Lower lobe of right lung (tissue), 2 donors: Measurements from ENCODE around the gene CYP4B1. TPM values are rescaled to one million over a fixed set of nuclear protein-coding genes. Genes with fewer than 3 reads are reported as not detected.

Experiments
- ATAC-seq, 2 donors: fragments of 200-7000 bp; cut with Tn5 transposase; one replicate each; pipeline ENCODE4 v1.9.1; 2020 to 2022; ENCODE audit warnings: mild to moderate bottlenecking in 2 of 2, moderate library complexity in 2 of 2
- DNase-seq: peaks from one replicate; pipeline ENCODE4 v3.0.0-alpha.2; 2020
- H3K27ac ChIP-seq: fragments of 200-600 bp; one replicate; pipeline ENCODE4 v1.8.0; 2022
- H3K27me3 ChIP-seq: fragments of 200-600 bp; one replicate; pipeline ENCODE4 v1.8.0; 2022; ENCODE audit warnings: low read depth
- H3K36me3 ChIP-seq: fragments of 200-600 bp; one replicate; pipeline ENCODE4 v1.8.0; 2022; ENCODE audit warnings: mild to moderate bottlenecking
- H3K4me1 ChIP-seq: fragments of 200-600 bp; one replicate; pipeline ENCODE4 v1.8.0; 2022
- H3K4me3 ChIP-seq: fragments of 200-600 bp; one replicate; pipeline ENCODE4 v1.8.0; 2022; ENCODE audit warnings: mild to moderate bottlenecking
- H3K9me3 ChIP-seq: fragments of 200-600 bp; one replicate; pipeline ENCODE4 v1.8.0; 2022
- intact Hi-C: fragments of 100-400 bp; cut with DNase I; formaldehyde crosslinking; loops from one replicate; pipeline ENCODE4 v1.11.0; 2022
- total RNA-seq: library from RNA; stranded (reverse); fragmentation: NEBNext Ultra II Directional; extraction: Animal tissue kit (Norgen Biotek cat#: 25700); gene quantifications from one replicate; pipeline ENCODE4 v1.2.1, GENCODE V29; 2021
- TF ChIP-seq, protein P1 (sequence below): fragments of 200-600 bp; IDR thresholded peaks from one replicate; pipeline ENCODE4 v1.8.0; 2022; ENCODE audit warnings: antibody characterized with exemption, mild to moderate bottlenecking
- donor health status: DM: no; HTN: yes; CAD: no; lungs with severe emphysema.

The CYP4B1 gene
- total RNA-seq, 1 donor from 2014 or later = 210 TPM

DNA sequence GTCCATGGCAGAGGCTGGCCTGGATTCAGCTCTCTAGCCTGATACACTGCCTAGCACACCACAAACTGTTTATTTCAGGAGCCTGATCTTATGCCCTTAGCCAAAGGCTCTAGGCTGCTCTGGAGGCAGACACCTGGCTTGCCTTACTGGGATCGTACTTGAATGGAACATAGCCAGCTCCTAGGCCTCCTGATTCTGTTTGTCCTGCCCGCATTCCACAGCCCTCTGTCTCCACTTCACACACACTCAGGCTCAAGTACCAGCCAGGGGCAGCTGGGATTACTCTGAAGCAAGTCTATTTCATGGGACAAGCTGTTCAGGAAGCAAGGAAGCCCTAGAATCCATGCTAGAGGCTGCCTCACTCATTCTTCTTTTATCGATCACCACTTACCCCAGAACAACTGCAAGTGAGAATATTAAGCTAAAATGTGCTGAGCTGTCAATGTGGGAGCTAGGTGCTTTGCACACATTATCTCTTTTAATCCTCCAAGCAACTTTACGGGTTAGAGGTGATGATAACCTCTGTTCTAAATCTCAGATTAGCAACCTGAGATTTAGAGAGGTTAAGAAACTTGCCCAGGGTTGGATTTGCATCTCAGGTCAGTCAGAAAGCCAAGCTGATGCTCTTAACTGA, 31.1 kb upstream of the CYP4B1 start:
- intact Hi-C loops = no loop called here
- peak; percentile 79 for DNase-seq
- H3K36me3 ChIP-seq = no peaks in the 10 kb centered on the region
- ATAC-seq = peak; percentile 95 to 97
- H3K4me3 ChIP-seq = no peak overlapping the region
- peaks cover 16% of the 10 kb centered on the region for H3K9me3 ChIP-seq
- peak overlapping the region; percentile 78 for H3K27ac ChIP-seq
- TF ChIP-seq, protein P1, sequence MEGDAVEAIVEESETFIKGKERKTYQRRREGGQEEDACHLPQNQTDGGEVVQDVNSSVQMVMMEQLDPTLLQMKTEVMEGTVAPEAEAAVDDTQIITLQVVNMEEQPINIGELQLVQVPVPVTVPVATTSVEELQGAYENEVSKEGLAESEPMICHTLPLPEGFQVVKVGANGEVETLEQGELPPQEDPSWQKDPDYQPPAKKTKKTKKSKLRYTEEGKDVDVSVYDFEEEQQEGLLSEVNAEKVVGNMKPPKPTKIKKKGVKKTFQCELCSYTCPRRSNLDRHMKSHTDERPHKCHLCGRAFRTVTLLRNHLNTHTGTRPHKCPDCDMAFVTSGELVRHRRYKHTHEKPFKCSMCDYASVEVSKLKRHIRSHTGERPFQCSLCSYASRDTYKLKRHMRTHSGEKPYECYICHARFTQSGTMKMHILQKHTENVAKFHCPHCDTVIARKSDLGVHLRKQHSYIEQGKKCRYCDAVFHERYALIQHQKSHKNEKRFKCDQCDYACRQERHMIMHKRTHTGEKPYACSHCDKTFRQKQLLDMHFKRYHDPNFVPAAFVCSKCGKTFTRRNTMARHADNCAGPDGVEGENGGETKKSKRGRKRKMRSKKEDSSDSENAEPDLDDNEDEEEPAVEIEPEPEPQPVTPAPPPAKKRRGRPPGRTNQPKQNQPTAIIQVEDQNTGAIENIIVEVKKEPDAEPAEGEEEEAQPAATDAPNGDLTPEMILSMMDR = no peak
- peaks cover 8% of the 10 kb centered on the region for H3K4me1 ChIP-seq
- no peaks in the 10 kb centered on the region for H3K27me3 ChIP-seq

- TF ChIP-seq, protein P1 = no peak
- Histone ChIP-seq H3K27ac (peak overlapping the region; percentile 78), H3K27me3 (no peaks in the 10 kb centered on the region), H3K4me3 (no peak overlapping the region), H3K36me3 (no peaks in the 10 kb centered on the region), H3K4me1 (peaks cover 8% of the 10 kb centered on the region), H3K9me3 (peaks cover 16% of the 10 kb centered on the region)
- DNase-seq (no peak), ATAC-seq (no peak)
- intact Hi-C loops = no loop called here
Observed at GRCh38 chr1:46768445-46768844, 30.4 kb upstream of the CYP4B1 start.

DNA sequence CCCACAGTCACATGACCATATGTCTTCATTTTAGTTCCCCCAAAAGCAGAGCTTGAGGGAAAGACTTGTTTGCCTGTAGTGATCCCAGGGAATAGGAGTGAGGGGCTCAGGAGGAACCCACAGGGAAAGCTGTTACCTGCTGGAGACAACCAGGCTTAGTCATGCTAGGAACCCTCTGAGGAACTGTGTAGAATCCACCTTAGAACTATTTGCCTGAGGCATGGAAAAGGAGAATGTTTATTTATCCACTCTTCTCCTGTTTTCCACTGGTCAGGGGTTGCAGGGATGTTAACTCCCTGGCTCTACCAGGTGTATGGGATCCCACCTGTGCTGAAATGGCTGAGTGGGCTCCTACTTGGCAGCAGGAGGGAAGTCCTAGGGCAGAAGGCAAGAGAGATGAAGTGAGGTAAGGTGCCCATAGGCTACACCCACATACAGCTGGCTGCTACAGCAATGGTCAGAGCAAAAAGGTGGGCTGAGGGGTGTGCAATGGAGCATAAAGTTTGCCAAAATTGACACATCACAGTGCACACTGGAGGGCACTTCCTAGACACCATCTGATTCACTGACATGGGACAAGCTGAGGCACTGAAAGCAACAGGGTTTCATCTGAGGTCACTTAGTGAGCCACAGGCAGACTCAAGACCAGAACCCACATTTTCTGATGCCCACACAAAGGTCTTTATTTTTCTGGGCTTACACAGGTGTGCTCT, 29.7 kb upstream of the CYP4B1 start:
- Histone ChIP-seq H3K36me3 (no peaks in the 10 kb centered on the region), H3K4me3 (no peak overlapping the region), H3K9me3 (peaks cover 16% of the 10 kb centered on the region), H3K27me3 (no peaks in the 10 kb centered on the region), H3K27ac (peak overlapping the region; percentile 78), H3K4me1 (peaks cover 8% of the 10 kb centered on the region)
- no peak for DNase-seq
- intact Hi-C loops = no loop called here
- TF ChIP-seq, protein P1 = no peak
- no peak for ATAC-seq

DNA sequence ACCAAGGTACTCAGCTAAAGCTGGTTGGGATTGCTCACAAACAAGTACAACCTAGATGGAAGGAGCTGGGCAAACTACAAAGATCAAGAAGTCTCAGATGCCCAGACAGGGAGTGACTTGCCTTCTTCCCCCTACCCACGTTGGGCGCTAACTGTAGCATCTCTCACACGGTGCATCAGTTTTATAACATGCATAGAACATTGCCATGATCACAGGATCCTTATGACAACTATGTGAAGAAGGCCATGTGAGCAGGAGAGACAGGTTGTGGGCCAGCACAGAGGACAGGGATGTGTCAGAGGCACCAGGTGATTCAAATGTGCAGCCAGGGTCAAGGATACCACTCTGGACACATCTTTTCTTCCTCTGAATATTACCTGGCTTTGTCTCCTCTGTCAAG, 28.3 kb upstream of the CYP4B1 start:
- Histone ChIP-seq H3K27me3 (no peaks in the 10 kb centered on the region), H3K4me3 (no peak overlapping the region), H3K36me3 (no peaks in the 10 kb centered on the region), H3K27ac (no peak overlapping the region), H3K9me3 (peaks cover 16% of the 10 kb centered on the region), H3K4me1 (peaks cover 8% of the 10 kb centered on the region)
- no peak for ATAC-seq
- intact Hi-C loops = no loop called here
- TF ChIP-seq, protein P1 = no peak
- DNase-seq = no peak

DNA sequence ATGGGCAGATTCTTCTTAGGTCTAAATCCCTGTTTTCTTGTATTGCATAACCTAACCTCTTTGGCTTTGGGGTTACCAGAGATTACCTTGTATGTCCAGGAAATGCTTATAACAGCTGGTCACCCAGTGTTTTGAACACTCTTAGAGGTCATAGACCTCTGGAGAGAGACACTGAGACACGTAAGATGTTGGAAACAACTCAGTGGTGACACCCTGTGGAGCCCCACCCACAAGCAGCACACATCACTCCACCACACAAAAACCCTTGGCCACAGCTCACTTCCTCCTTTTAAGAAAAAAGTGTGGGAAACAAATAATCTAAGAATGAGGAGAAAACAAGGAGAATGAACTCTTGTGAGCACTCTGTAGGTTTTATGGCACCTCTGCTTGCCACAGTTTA, 26.3 kb upstream of the CYP4B1 start:
- Histone ChIP-seq H3K36me3 (no peaks in the 10 kb centered on the region), H3K4me3 (no peak overlapping the region), H3K27me3 (no peaks in the 10 kb centered on the region), H3K27ac (no peak overlapping the region), H3K9me3 (peaks cover 16% of the 10 kb centered on the region), H3K4me1 (peaks cover 8% of the 10 kb centered on the region)
- DNase-seq (no peak), ATAC-seq (peak; percentile 26 to 45)
- TF ChIP-seq, protein P1 = no peak
- intact Hi-C loops = no loop called here
